Sciatic nerve (tissue), 2 donors: ENCODE results near the gene PCTP. TPM values are rescaled to one million over a fixed set of nuclear protein-coding genes. Genes with fewer than 3 reads are reported as not detected.

Experiments used
- ATAC-seq: fragments of 200-7000 bp; cut with Tn5 transposase; one replicate; pipeline ENCODE4 v1.9.1; 2020; ENCODE audit warnings: mild to moderate bottlenecking, moderate library complexity
- DNase-seq: peaks from one replicate; pipeline ENCODE4 v3.0.0-alpha.2; 2020; ENCODE audit warnings: low spot score
- intact Hi-C: fragments of 100-400 bp; cut with DNase I; formaldehyde crosslinking; loops from one replicate; pipeline ENCODE4 v1.14.2; 2022
- total RNA-seq: library from RNA; stranded (reverse); fragmentation: NEBNext Ultra II Directional; extraction: Animal tissue kit (Norgen Biotek cat#: 25700); gene quantifications from one replicate; pipeline ENCODE4 v1.2.1, GENCODE V29; 2021
- donor health status: DM: no; HTN: no; CAD: no.
- donor health status: DM: no; HTN: no; CAD: no.

PCTP gene
- total RNA-seq, 1 donor from 2014 or later, result 20.3 TPM

GRCh38 chr17:55723488-55723848 lies 27.4 kb upstream of the PCTP start:
- no peak for DNase-seq
- ATAC-seq, result no peak
- intact Hi-C loops, result no loop called here

- DNase-seq (peak; percentile 81), ATAC-seq (peak; percentile 57)
- intact Hi-C loops, result no loop called here
Measured at GRCh38 chr17:55726440-55726839, 24.4 kb upstream of the PCTP start.

DNA sequence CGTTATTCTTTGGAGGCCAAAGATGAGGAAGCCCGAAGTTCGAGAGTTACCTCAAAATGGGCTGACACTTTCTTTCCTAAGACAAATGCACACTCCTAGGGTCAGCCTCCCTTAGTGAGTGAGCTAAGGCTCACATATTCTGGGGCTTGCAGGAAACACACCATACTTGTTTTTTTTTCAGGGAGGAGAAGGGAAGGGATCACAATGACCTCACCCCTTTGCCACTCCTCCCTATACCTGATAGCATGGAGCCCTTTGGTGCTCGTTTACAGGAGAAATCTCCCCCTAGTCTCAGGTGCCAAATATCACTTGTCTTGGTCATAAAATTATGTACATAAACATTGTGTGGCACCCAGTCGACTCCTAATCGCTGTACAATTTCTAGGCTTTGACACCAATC lies 23.6 kb upstream of the PCTP start:
- DNase-seq (no peak), ATAC-seq (no peak)
- intact Hi-C loops, result no loop called here

- intact Hi-C loops, result no loop called here
- DNase-seq (no peak), ATAC-seq (no peak)
Measured at GRCh38 chr17:55727920-55728319, 22.9 kb upstream of the PCTP start.

DNA sequence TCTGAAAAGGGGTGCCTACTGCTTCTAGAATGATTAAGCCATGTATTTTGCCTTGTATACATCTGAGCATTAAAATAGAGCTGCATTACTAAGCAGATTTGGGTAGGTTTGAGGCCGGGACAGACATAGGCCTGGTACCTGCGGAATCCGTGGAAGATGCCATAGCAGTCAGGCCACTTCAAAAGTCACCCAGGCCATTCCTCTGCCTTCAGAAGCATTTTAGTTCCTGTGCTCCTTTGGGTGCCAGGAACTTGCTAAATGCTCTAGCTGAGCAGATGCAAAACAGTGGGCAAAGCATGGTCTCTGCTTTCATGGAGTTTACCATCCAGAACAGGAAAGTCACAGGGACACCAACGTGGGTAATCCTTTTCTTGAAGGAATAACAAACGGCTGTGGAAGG lies 22.5 kb upstream of the PCTP start:
- intact Hi-C loops, result no loop called here
- ATAC-seq (no peak), DNase-seq (no peak)

- ATAC-seq (no peak), DNase-seq (no peak)
- intact Hi-C loops, result no loop called here
Measured at GRCh38 chr17:55728833-55729232, 22.0 kb upstream of the PCTP start.

DNA sequence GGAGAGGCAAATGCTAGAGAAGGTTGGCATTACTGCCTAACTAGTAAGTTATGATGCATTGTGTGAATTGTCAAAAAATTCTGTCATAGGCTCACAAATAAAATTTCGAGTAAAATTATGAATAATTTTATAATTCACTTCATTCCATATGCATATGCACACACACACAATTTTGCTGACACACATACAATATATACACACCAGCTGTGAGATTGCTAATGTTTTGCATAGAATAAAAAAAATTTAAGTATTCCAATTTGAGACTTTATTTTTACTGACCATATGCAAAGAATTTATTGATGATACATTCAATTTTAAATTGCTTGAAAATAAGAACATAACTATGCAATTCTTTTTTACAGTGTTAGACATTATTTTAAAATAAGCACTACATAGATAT lies 21.4 kb upstream of the PCTP start:
- ATAC-seq (no peak), DNase-seq (no peak)
- intact Hi-C loops, result no loop called here

- DNase-seq (no peak), ATAC-seq (no peak)
Measured at GRCh38 chr17:55730380-55730779, 20.5 kb upstream of the PCTP start.

DNA sequence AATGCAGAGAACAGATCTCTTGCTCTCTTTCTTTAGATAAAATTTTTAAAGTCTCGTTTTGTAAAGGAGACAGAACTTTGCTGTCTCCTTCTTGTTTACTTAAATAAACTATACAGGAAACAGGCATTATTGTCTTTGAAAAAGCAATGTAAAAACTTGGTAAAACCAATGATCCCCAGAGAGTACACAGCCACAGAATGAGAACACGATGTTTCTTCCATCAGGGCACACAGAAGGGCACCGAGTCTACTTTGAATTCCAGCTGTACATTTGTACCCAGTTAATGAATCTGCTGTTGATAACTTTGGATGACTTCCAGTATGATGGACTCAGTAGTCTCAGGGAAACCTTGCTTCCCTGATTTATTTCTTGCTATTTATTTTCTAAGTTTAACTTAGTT lies 20.0 kb upstream of the PCTP start:
- DNase-seq (no peak), ATAC-seq (no peak)
- intact Hi-C loops, result no loop called here

More at GRCh38 chr17:55730380-55730779, 20.5 kb upstream of the PCTP start:
- intact Hi-C loops, result no loop called here

DNA sequence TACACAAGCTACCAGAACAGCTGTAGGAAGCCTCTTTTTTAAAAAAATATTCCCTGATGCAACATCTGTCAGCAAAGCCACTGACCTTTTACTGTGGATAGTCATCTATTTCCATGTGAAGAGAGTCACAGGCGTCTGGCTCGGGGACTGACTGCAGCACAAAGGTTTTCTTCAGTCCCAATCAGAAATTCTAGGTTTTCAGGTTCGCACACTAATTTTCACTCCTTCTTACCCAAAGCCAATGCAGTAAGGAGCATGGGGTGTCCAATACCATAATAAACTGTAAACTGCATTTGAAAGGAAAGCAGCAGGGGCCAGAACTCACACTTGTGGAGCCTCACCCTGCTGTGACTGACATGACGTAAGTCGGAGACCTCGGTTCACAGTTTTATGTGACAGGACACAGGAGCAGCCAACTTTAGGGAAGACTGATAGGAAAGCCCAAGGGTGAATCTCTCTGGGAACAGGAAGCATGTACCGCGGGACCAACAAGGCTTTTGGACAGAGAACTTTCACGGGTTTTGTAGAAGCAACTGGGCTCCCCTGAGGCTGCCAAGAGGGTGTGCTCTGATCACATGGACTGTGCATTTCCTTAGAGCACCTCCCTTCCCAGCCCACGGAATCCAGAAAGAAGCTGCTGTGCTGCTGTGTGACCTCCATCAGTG lies 19.1 kb upstream of the PCTP start:
- ATAC-seq (peak; percentile 92), DNase-seq (peak; percentile 75)
- intact Hi-C loops, result no loop called here

- ATAC-seq, result no peak
- intact Hi-C loops, result no loop called here
- no peak for DNase-seq
Measured at GRCh38 chr17:55734128-55734781, 16.6 kb upstream of the PCTP start.

- intact Hi-C loops, result no loop called here
- ATAC-seq (no peak), DNase-seq (no peak)
Measured at GRCh38 chr17:55735731-55736405, 15.0 kb upstream of the PCTP start.

- no peak for ATAC-seq
- intact Hi-C loops, result no loop called here
- no peak for DNase-seq
Measured at GRCh38 chr17:55737976-55738501, 12.8 kb upstream of the PCTP start.

DNA sequence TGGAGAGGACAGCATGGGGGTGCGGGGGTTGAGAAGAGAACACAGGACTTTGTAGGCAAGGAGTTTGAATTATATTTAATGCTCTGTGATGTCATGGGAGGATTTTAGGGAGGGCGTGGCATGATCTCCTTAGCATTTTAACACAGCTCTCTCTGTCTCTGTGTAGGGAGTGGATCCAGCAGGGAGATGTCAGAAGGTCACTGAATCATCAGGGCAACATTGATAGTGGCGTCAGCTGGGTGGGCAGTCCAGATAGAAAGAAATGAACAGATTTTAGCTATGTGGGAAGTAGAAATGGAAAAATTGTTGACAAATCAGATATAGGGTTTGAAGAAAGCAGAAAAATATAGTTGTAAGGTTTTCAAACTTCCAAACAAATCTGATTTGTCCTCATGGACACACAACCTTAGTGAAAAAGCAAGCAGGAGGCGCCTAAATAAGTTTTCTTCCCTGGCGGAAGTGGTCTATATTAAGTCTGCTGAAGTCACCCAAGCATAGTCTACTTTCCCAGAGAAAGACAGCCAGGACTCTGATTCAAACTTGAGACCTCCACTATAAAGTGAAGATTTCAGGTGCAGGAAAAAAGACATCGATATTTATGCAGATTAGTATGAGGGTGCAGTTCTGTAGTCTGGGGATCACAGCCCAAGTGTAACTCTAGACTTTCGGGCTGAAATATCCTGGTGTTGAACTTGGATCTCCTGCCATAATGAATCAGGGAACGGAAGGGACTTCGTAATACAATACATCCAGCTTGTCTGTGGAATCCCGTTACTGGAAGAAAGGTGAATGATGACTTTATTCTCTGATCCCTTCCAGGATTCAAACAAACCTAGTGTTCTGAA lies 10.1 kb upstream of the PCTP start:
- intact Hi-C loops, result no loop called here
- no peak for DNase-seq
- ATAC-seq, result no peak

DNA sequence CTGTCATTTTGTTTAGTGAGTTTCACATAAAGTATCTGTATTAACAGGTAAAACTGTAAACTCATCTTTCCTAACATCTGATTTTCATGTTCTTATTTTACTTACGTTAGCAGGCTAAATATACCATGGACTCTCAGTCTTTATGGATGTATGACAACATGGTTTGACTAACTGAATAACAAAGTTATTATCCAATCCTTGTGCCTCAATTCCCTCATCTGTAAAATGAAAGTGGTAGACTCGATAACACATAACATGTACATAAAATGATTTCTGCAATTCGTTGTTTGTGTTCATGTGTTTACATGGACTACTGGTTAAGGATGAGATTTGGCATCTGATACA lies 9.5 kb upstream of the PCTP start:
- no peak for ATAC-seq
- DNase-seq, result no peak
- intact Hi-C loops, result no loop called here

DNA sequence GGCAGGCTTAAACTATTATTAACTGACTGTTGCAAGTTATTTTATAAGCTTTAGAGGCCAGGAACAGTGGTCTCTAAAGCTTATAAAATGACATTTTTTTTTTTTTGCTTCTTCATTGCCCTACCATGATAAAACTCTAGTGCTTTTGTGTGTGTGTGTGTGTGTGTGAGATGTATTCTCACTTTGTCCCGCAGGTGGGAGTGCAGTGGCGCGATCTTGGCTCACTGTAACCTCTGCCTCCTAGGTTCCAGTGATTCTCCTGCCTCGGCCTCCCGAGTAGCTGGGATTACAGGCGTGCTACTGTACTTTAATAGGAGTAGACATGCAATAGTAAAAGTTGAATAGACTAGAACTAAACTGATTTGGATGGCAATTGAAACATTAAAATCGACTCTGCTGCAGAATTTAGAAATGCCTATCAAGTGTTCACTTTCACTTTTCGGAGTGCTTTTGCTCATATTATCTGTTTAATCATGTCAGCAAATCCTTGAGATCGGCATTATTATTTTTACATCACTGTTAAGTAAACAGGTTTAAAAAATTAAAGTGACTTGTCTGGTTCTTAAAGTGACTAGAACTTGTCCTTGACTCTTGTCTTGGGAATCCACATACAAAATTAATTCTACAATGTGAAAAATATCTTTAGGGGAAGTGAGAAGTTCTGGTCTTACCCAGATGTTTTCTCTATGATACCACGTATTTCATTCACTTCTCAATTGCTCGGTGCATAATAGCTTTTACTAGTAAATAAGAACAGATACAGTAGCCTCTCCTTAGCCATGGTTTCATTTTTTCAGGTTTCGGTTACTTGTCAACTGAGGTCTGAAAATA lies 8.4 kb upstream of the PCTP start:
- DNase-seq (no peak), ATAC-seq (no peak)
- intact Hi-C loops, result no loop called here

GRCh38 chr17:55743103-55743679 lies 7.7 kb upstream of the PCTP start:
- no peak for DNase-seq
- intact Hi-C loops, result no loop called here
- ATAC-seq, result no peak

DNA sequence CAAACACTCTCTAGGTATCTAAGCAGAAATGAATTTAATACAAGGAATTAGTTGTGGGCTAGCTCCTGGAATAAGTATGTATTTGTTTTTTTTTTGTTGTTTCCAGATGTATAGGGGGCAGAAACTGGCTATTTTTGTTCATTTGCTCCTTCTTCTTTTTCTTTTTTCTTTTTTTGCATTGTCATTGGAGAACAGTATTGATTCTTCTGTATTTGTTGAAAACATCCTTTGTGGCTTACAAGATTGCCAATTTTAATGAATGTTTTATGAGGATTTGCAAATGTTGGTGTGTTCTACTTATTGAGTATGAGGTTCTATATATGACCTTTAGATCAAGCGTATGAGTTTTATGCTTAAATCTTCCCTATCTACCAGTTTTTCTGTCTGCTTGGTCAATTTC lies 5.6 kb upstream of the PCTP start:
- intact Hi-C loops, result no loop called here
- DNase-seq (no peak), ATAC-seq (no peak)
